Mesendoderm (in vitro differentiated cells): ENCODE measurements around the gene ELOVL1. TPM values are rescaled to one million over a fixed set of nuclear protein-coding genes. Genes with fewer than 3 reads are reported as not detected.
A peak's percentile ranks its signal among the peaks of the same experiment; 100 is the strongest.
"Not testable (repeated sequence)": the region's sequence is repeated elsewhere in the genome, so short reads cannot be mapped to it uniquely, and the experiment has no call there.

ENCODE experiments used
- DNase-seq: peaks from one replicate; pipeline ENCODE4 v3.0.0; 2013
- H2AK5ac ChIP-seq: 2 replicates; pipeline ENCODE4 v1.6.1; 2013; ENCODE audit warnings: low read length, inconsistent platforms
- H2BK120ac ChIP-seq: 2 replicates; pipeline ENCODE4 v1.6.1; 2013; ENCODE audit warnings: low read depth, mild to moderate bottlenecking, low read length, moderate library complexity, mixed read lengths
- H2BK15ac ChIP-seq: replicated peaks from 2 replicates; pipeline ENCODE4 v1.6.1; 2013; ENCODE audit warnings: low read depth, mild to moderate bottlenecking, moderate library complexity
- H2BK5ac ChIP-seq: 2 replicates; pipeline ENCODE4 v1.6.1; 2013; ENCODE audit warnings: low read length, inconsistent platforms
- H3K18ac ChIP-seq: 2 replicates; pipeline ENCODE4 v1.6.1; 2013; ENCODE audit warnings: mild to moderate bottlenecking, low read length, mixed read lengths
- H3K23ac ChIP-seq: one replicate; pipeline ENCODE4 v1.6.1; 2013; ENCODE audit warnings: low read length
- H3K27ac ChIP-seq: 2 replicates; pipeline ENCODE4 v1.5.1; 2013; ENCODE audit warnings: low read depth, mild to moderate bottlenecking, inconsistent platforms, low read length, moderate library complexity
- H3K27me3 ChIP-seq: 2 replicates; pipeline ENCODE4 v1.6.1; 2013; ENCODE audit warnings: low read length, control low read depth, mild to moderate bottlenecking, inconsistent platforms; ENCODE audit not compliant: insufficient read depth, poor library complexity
- H3K36me3 ChIP-seq: 2 replicates; pipeline ENCODE4 v1.6.1; 2013; ENCODE audit warnings: low read length, inconsistent platforms; ENCODE audit not compliant: control insufficient read depth, insufficient read depth
- H3K4ac ChIP-seq: one replicate; pipeline ENCODE4 v1.6.1; 2013; ENCODE audit warnings: low read depth, mild to moderate bottlenecking, low read length, moderate library complexity
- H3K4me1 ChIP-seq: 2 replicates; pipeline ENCODE4 v1.6.1; 2013; ENCODE audit warnings: low read depth, low read length, inconsistent platforms; ENCODE audit not compliant: control insufficient read depth
- H3K4me2 ChIP-seq: 2 replicates; pipeline ENCODE4 v1.6.1; 2013; ENCODE audit warnings: low read length
- H3K4me3 ChIP-seq: 2 replicates; pipeline ENCODE4 v1.5.1; 2013; ENCODE audit warnings: mild to moderate bottlenecking, low read length
- H3K56ac ChIP-seq: one replicate; pipeline ENCODE4 v1.6.1; 2013; ENCODE audit warnings: low read length
- H3K79me1 ChIP-seq: 2 replicates; pipeline ENCODE4 v1.6.1; 2013; ENCODE audit warnings: low read length, inconsistent platforms
- H3K79me2 ChIP-seq: 2 replicates; pipeline ENCODE4 v1.6.1; 2013; ENCODE audit warnings: mild to moderate bottlenecking, low read length; ENCODE audit not compliant: control insufficient read depth, insufficient read depth
- H3K9ac ChIP-seq: 2 replicates; pipeline ENCODE4 v1.6.1; 2013; ENCODE audit warnings: low read length, inconsistent platforms
- H4K5ac ChIP-seq: one replicate; pipeline ENCODE4 v1.6.1; 2013; ENCODE audit warnings: low read length
- H4K8ac ChIP-seq: one replicate; pipeline ENCODE4 v1.6.1; 2013; ENCODE audit warnings: low read depth, mild to moderate bottlenecking, control low read depth, low read length, moderate library complexity
- WGBS: extraction: QIAGEN DNeasy Blood & Tissue Kit; methylation state at CpG from one replicate; pipeline ENCODE4 v1.1.7; 2013; ENCODE audit warnings: low lambda C conversion rate, missing lambda C conversion rate; ENCODE audit not compliant: insufficient coverage; ENCODE audit errors: extremely low coverage; 5-methylcytosine and 5-hydroxymethylcytosine counted together
- polyA plus RNA-seq, 2 experiments: library from polyadenylated mRNA; stranded (reverse); fragments of 200-250 nt; gene quantifications; one replicate each; pipeline ENCODE4 v1.2.3, GENCODE V29; 2013

The ELOVL1 gene
- polyA plus RNA-seq (2013, experiment 1 of 2), result 37.0 TPM
- 37.2 TPM for polyA plus RNA-seq (2013, experiment 2 of 2)

- WGBS, result no CpG with 5 or more reads among the region's 58 CpGs
- Histone ChIP-seq H3K4ac (peak within 1 kb of the TSS; percentile 60), H4K5ac (peak within 1 kb of the TSS; percentile 90), H3K79me1 (peaks cover 16% of the 10 kb centered on the region), H2BK15ac (no peak within 1 kb of the TSS), H3K23ac (no peak within 1 kb of the TSS), H2BK120ac (no peak within 1 kb of the TSS), H3K18ac (peak within 1 kb of the TSS; percentile 83), H3K27me3 (no peaks in the 10 kb centered on the region), H3K4me3 (peak within 1 kb of the TSS; percentile 71), H3K56ac (peak within 1 kb of the TSS; percentile 97), H3K79me2 (peaks cover 9% of the 10 kb centered on the region), H3K36me3 (peaks cover 9% of the 10 kb centered on the region), H4K8ac (no peak within 1 kb of the TSS), H3K27ac (peak within 1 kb of the TSS; percentile 95), H2AK5ac (peak within 1 kb of the TSS; percentile 87), H2BK5ac (peak within 1 kb of the TSS; percentile 51), H3K4me1 (peaks cover 13% of the 10 kb centered on the region), H3K4me2 (peak within 1 kb of the TSS; percentile 94), H3K9ac (peak within 1 kb of the TSS; percentile 97)
- peak; percentile 95 for DNase-seq
These were observed at the start of gene ELOVL1 for GRCh38 chr1:43367904-43368645. ELOVL1 (minus strand) TSS chr1:43368011; CDS start chr1:43365609, 2,402 bp downstream.

- no CpG with 5 or more reads among the region's 5 CpGs for WGBS
- DNase-seq, result no peak
- Histone ChIP-seq H2BK15ac (no peak overlapping the region), H3K56ac (no peak overlapping the region), H3K4me3 (no peak overlapping the region), H3K4me1 (peaks cover 5% of the 10 kb centered on the region), H3K27me3 (no peaks in the 10 kb centered on the region), H3K23ac (no peak overlapping the region), H3K79me1 (no peaks in the 10 kb centered on the region), H4K8ac (no peak overlapping the region), H2AK5ac (no peak overlapping the region), H3K27ac (no peak overlapping the region), H4K5ac (no peak overlapping the region), H3K4me2 (no peak overlapping the region), H3K79me2 (no peaks in the 10 kb centered on the region), H2BK5ac (no peak overlapping the region), H3K18ac (no peak overlapping the region), H3K4ac (no peak overlapping the region), H3K9ac (no peak overlapping the region), H2BK120ac (no peak overlapping the region), H3K36me3 (peaks cover 10% of the 10 kb centered on the region)
These were observed 48.1 kb upstream of the ELOVL1 start for GRCh38 chr1:43415901-43416300.

GRCh38 chr1:43414634-43415223 is 46.9 kb upstream of the ELOVL1 start:
- Histone ChIP-seq H3K36me3 (peaks cover 2% of the 10 kb centered on the region), H3K27me3 (no peaks in the 10 kb centered on the region), H2AK5ac (no peak overlapping the region), H3K4me2 (no peak overlapping the region), H3K27ac (no peak overlapping the region), H4K5ac (no peak overlapping the region), H3K9ac (no peak overlapping the region), H3K4ac (no peak overlapping the region), H3K4me1 (peaks cover 5% of the 10 kb centered on the region), H2BK15ac (no peak overlapping the region), H2BK5ac (no peak overlapping the region), H3K23ac (no peak overlapping the region), H3K79me1 (no peaks in the 10 kb centered on the region), H3K18ac (no peak overlapping the region), H3K56ac (no peak overlapping the region), H3K4me3 (no peak overlapping the region), H4K8ac (no peak overlapping the region), H3K79me2 (no peaks in the 10 kb centered on the region), H2BK120ac (no peak overlapping the region)
- no CpG with 5 or more reads among the region's 5 CpGs for WGBS
- peak; percentile 89 for DNase-seq

- not testable (repeated sequence) for H3K27ac ChIP-seq, H3K4me2 ChIP-seq, H3K79me1 ChIP-seq, H3K4ac ChIP-seq, H3K23ac ChIP-seq, H4K8ac ChIP-seq, H2BK15ac ChIP-seq, H3K56ac ChIP-seq, DNase-seq, H2AK5ac ChIP-seq, H3K18ac ChIP-seq, H2BK5ac ChIP-seq, H4K5ac ChIP-seq, H3K27me3 ChIP-seq, H3K4me1 ChIP-seq, H2BK120ac ChIP-seq, H3K9ac ChIP-seq, H3K4me3 ChIP-seq, H3K79me2 ChIP-seq, H3K36me3 ChIP-seq
- no CpG with 5 or more reads among the region's 1 CpG for WGBS
These were observed 45.6 kb upstream of the ELOVL1 start for GRCh38 chr1:43413426-43413825.

DNA sequence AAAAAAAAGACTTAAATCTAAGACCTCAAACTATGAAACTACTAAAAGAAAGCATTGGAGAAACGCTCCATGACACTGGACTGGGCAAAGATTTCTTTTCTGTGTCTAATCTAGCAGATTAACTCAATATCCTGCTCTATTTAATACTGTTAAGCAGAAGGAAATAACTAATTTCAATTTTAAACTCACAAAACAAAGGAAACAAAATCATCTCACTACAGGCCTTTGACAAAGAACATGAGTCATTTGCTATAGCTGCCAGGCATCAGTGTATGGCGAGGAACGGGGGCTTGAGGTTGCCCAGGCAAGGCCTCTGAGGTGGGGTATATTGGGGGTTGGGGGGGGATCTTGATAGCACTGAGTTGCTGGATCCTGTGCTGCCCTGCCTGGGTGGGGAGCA is 42.8 kb upstream of the ELOVL1 start:
- no peak overlapping the region for H4K5ac ChIP-seq
- no peak overlapping the region for H2AK5ac ChIP-seq
- no peak overlapping the region for H3K27ac ChIP-seq
- H3K18ac ChIP-seq, result no peak overlapping the region
- H4K8ac ChIP-seq, result no peak overlapping the region
- WGBS, result no CpG with 5 or more reads among the region's 3 CpGs
- H3K23ac ChIP-seq, result no peak overlapping the region
- H2BK15ac ChIP-seq, result no peak overlapping the region
- no peaks in the 10 kb centered on the region for H3K4me1 ChIP-seq
- H3K9ac ChIP-seq, result no peak overlapping the region
- no peaks in the 10 kb centered on the region for H3K27me3 ChIP-seq
- no peaks in the 10 kb centered on the region for H3K36me3 ChIP-seq
- H3K4me3 ChIP-seq, result no peak overlapping the region
- H3K4ac ChIP-seq, result no peak overlapping the region
- H3K4me2 ChIP-seq, result no peak overlapping the region
- no peak overlapping the region for H3K56ac ChIP-seq
- H3K79me2 ChIP-seq, result no peaks in the 10 kb centered on the region
- H2BK120ac ChIP-seq, result no peak overlapping the region
- no peaks in the 10 kb centered on the region for H3K79me1 ChIP-seq
- no peak overlapping the region for H2BK5ac ChIP-seq
- DNase-seq, result no peak
